Measurements from ENCODE around the gene DLK1.

DLK1 gene

GRCh38 chr14:100731011-100731670 lies 4.4 kb downstream of the DLK1 start:
- Histone ChIP-seq H3K9ac (ENCODE audit: insufficient read length) (no peak overlapping the region), H3K36me3 (ENCODE audit: insufficient read depth, low read length) (no peaks in the 10 kb centered on the region), H3K27ac (no peak overlapping the region), H3K9me3 (ENCODE audit: low read depth, low read length) (no peaks in the 10 kb centered on the region), H3K4me3 (no peak overlapping the region)
- DNase-seq (ENCODE audit: low read depth, low spot score): no peak
- no peak for TF ChIP-seq POLR2AphosphoS5 (IDR thresholded peaks at IDR 0.05; ENCODE audit: borderline replicate concordance, low read depth, low read length)
- TF ChIP-seq FOXP2 (optimal IDR thresholded peaks at IDR 0.05; ENCODE audit: control extremely low read depth, extremely low read length, insufficient read depth): no peak
- no peak for TF ChIP-seq EZH2 (IDR thresholded peaks at IDR 0.05)

- Histone ChIP-seq H3K9ac (ENCODE audit: insufficient read length) (no peak overlapping the region), H3K4me3 (no peak overlapping the region), H3K27ac (no peak overlapping the region), H3K9me3 (ENCODE audit: low read depth, low read length) (no peaks in the 10 kb centered on the region), H3K36me3 (ENCODE audit: insufficient read depth, low read length) (no peaks in the 10 kb centered on the region)
- TF ChIP-seq FOXP2 (optimal IDR thresholded peaks at IDR 0.05; ENCODE audit: control extremely low read depth, extremely low read length, insufficient read depth) (no peak), EZH2 (IDR thresholded peaks at IDR 0.05) (no peak), POLR2AphosphoS5 (IDR thresholded peaks at IDR 0.05; ENCODE audit: borderline replicate concordance, low read depth, low read length) (no peak)
- no peak for DNase-seq (ENCODE audit: low read depth, low spot score)
Observed at GRCh38 chr14:100731846-100732765, 5.4 kb downstream of the DLK1 start.

- Histone ChIP-seq H3K9me3 (ENCODE audit: low read depth, low read length) (no peaks in the 10 kb centered on the region), H3K4me3 (no peak overlapping the region), H3K27ac (no peak overlapping the region), H3K36me3 (ENCODE audit: insufficient read depth, low read length) (no peaks in the 10 kb centered on the region), H3K9ac (ENCODE audit: insufficient read length) (no peak overlapping the region)
- no peak for DNase-seq (ENCODE audit: low read depth, low spot score)
- no peak for TF ChIP-seq POLR2AphosphoS5 (IDR thresholded peaks at IDR 0.05; ENCODE audit: borderline replicate concordance, low read depth, low read length)
- TF ChIP-seq FOXP2 (optimal IDR thresholded peaks at IDR 0.05; ENCODE audit: control extremely low read depth, extremely low read length, insufficient read depth): no peak
- no peak for TF ChIP-seq EZH2 (IDR thresholded peaks at IDR 0.05)
Observed at GRCh38 chr14:100732766-100733100, 6.0 kb downstream of the DLK1 start.

DNA sequence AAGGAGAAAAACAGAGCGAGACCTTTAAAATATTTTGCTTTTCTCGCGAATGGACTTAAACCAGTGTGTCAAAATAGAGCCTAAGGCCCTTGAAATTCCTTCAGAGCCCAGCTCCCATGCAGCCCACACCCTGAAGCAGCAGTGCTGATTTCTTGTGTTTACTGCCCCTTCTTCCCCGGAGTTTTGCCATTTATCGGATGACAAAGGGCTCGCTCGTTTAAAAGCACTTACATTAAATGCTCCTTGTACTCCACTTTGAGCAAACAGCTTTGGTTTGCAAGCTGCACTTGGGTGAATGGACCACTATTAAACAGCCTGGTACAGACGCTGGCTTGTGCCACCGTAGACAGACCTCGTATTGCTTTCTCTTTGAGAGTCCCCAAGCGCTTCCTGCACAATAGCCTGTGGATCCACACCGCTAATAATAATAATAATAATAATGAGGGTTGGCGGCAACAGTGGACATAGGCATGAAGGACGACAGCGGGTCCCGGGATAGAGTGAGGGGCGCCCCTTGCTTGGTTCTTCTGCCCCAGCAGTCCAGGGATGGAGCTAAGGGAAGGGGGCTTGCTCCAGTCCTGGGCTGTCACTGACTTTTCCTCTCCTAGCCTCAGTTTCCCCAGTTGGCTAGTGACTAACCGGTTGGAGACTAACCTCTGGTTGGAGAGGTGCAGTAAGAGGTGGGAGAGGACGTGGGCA lies 6.6 kb downstream of the DLK1 start:
- H3K9me3 ChIP-seq (ENCODE audit: low read depth, low read length): no peaks in the 10 kb centered on the region
- no peaks in the 10 kb centered on the region for H3K36me3 ChIP-seq (ENCODE audit: insufficient read depth, low read length)
- DNase-seq (ENCODE audit: low read depth, low spot score): no peak
- H3K4me3 ChIP-seq: no peak overlapping the region
- TF ChIP-seq EZH2 (IDR thresholded peaks at IDR 0.05) (no peak), FOXP2 (optimal IDR thresholded peaks at IDR 0.05; ENCODE audit: control extremely low read depth, extremely low read length, insufficient read depth) (no peak), POLR2AphosphoS5 (IDR thresholded peaks at IDR 0.05; ENCODE audit: borderline replicate concordance, low read depth, low read length) (no peak)
- no peak overlapping the region for H3K27ac ChIP-seq
- H3K9ac ChIP-seq (ENCODE audit: insufficient read length): no peak overlapping the region

DNA sequence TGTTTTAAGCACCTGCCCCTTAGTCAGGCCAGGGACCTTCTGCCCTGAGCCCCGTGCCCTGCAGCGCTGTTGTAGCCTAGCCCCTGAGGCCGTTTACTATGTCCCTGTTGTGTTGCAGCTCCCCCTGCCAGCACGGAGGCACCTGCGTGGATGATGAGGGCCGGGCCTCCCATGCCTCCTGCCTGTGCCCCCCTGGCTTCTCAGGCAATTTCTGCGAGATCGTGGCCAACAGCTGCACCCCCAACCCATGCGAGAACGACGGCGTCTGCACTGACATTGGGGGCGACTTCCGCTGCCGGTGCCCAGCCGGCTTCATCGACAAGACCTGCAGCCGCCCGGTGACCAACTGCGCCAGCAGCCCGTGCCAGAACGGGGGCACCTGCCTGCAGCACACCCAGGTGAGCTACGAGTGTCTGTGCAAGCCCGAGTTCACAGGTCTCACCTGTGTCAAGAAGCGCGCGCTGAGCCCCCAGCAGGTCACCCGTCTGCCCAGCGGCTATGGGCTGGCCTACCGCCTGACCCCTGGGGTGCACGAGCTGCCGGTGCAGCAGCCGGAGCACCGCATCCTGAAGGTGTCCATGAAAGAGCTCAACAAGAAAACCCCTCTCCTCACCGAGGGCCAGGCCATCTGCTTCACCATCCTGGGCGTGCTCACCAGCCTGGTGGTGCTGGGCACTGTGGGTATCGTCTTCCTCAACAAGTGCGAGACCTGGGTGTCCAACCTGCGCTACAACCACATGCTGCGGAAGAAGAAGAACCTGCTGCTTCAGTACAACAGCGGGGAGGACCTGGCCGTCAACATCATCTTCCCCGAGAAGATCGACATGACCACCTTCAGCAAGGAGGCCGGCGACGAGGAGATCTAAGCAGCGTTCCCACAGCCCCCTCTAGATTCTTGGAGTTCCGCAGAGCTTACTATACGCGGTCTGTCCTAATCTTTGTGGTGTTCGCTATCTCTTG lies 7.6 kb downstream of the DLK1 start:
- DNase-seq (ENCODE audit: low read depth, low spot score): no peak
- Histone ChIP-seq H3K36me3 (ENCODE audit: insufficient read depth, low read length) (no peaks in the 10 kb centered on the region), H3K9me3 (ENCODE audit: low read depth, low read length) (no peaks in the 10 kb centered on the region), H3K4me3 (no peak overlapping the region), H3K9ac (ENCODE audit: insufficient read length) (no peak overlapping the region), H3K27ac (no peak overlapping the region)
- TF ChIP-seq FOXP2 (optimal IDR thresholded peaks at IDR 0.05; ENCODE audit: control extremely low read depth, extremely low read length, insufficient read depth) (no peak), POLR2AphosphoS5 (IDR thresholded peaks at IDR 0.05; ENCODE audit: borderline replicate concordance, low read depth, low read length) (no peak), EZH2 (IDR thresholded peaks at IDR 0.05) (no peak)

GRCh38 chr14:100735271-100735670 lies 8.6 kb downstream of the DLK1 start:
- TF ChIP-seq EZH2 (IDR thresholded peaks at IDR 0.05): no peak
- TF ChIP-seq POLR2AphosphoS5 (IDR thresholded peaks at IDR 0.05; ENCODE audit: borderline replicate concordance, low read depth, low read length): no peak
- no peak for TF ChIP-seq FOXP2 (optimal IDR thresholded peaks at IDR 0.05; ENCODE audit: control extremely low read depth, extremely low read length, insufficient read depth)
- H3K27ac ChIP-seq: no peak overlapping the region
- no peak overlapping the region for H3K4me3 ChIP-seq
- no peaks in the 10 kb centered on the region for H3K9me3 ChIP-seq (ENCODE audit: low read depth, low read length)
- H3K9ac ChIP-seq (ENCODE audit: insufficient read length): no peak overlapping the region
- DNase-seq (ENCODE audit: low read depth, low spot score): no peak
- H3K36me3 ChIP-seq (ENCODE audit: insufficient read depth, low read length): no peaks in the 10 kb centered on the region

DNA sequence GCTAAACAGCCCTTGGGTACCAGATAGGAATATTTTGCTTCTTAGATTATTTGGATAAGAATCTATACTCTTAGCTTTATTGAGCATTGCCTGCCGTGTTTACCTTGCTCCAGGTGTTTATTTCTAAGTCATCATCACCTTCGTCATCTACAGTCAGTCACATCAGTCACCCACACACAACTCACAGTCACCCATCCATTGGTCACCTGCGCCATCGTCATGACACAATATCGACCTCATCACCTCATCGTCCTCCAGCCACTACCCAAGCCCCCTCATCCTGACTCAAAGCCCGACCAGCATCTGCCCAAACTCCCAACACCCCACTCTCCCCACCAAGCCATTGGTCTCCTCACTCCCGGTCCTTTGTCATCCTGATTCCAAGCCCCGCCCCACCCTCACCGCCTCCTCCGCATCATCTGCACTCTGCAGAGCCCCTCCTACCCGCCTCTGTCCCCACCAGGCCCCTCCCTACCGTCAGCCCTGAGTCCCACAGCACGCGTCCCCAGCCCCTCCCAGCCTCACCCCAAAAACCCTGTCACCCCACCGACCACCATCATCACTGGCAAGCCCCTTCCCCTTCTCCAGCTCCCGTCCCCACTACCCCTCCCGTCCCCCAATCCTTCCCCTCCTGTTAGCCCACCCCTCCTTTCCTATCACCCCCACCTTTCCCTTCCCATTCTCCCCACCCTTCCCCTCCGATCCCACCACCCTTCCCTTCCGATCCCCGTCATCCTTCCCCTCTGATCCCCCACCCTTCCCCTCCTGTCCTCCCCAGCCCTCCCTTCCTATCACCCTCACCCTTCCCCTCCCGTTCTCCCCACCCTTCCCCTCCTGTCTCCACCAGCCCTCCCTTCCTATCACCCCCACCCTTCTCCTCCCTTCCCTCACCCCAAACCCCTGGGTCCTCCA lies 9.8 kb downstream of the DLK1 start:
- no peak for DNase-seq (ENCODE audit: low read depth, low spot score)
- no peak overlapping the region for H3K4me3 ChIP-seq
- H3K9me3 ChIP-seq (ENCODE audit: low read depth, low read length): no peaks in the 10 kb centered on the region
- TF ChIP-seq EZH2 (IDR thresholded peaks at IDR 0.05): no peak
- TF ChIP-seq POLR2AphosphoS5 (IDR thresholded peaks at IDR 0.05; ENCODE audit: borderline replicate concordance, low read depth, low read length): no peak
- H3K36me3 ChIP-seq (ENCODE audit: insufficient read depth, low read length): no peaks in the 10 kb centered on the region
- no peak overlapping the region for H3K27ac ChIP-seq
- H3K9ac ChIP-seq (ENCODE audit: insufficient read length): no peak overlapping the region

Measured in SK-N-MC (cell line).